GM23248 (cell line): Measurements from ENCODE around the gene SRGAP2B. TPM values are rescaled to one million over a fixed set of nuclear protein-coding genes. Genes with fewer than 3 reads are reported as not detected.
"Not testable (repeated sequence)": the region's sequence is repeated elsewhere in the genome, so short reads cannot be mapped to it uniquely, and the experiment has no call there.

ENCODE experiments used
- DNase-seq: peaks from one replicate; pipeline ENCODE4 v3.0.0-alpha.2; 2015
- H2AFZ ChIP-seq: fragments of 200-600 bp; sonication (generic); 2 replicates; pipeline ENCODE4 v1.6.1; 2016; ENCODE audit warnings: antibody characterized with exemption
- H3F3A ChIP-seq: fragments of 200-600 bp; sonication (generic); 2 replicates; pipeline ENCODE4 v1.6.1; 2016; ENCODE audit warnings: mild to moderate bottlenecking, antibody characterized with exemption, mixed run types; ENCODE audit not compliant: insufficient read depth
- H3K27ac ChIP-seq: fragments of 200-600 bp; sonication (generic); 2 replicates; pipeline ENCODE4 v1.5.1; 2016; ENCODE audit warnings: mild to moderate bottlenecking
- H3K27me3 ChIP-seq: fragments of 200-600 bp; sonication (generic); replicated peaks from 2 replicates; pipeline ENCODE4 v1.6.1; 2016; ENCODE audit warnings: mild to moderate bottlenecking; ENCODE audit not compliant: insufficient read depth
- H3K36me3 ChIP-seq: fragments of 200-600 bp; sonication (generic); 2 replicates; pipeline ENCODE4 v1.6.1; 2016; ENCODE audit warnings: low read depth, mild to moderate bottlenecking
- H3K4me1 ChIP-seq: fragments of 200-600 bp; sonication (generic); 2 replicates; pipeline ENCODE4 v1.6.1; 2016; ENCODE audit warnings: mild to moderate bottlenecking; ENCODE audit not compliant: insufficient read depth
- H3K4me2 ChIP-seq: fragments of 200-600 bp; sonication (generic); one replicate; pipeline ENCODE4 v1.6.1; 2016; ENCODE audit warnings: mild to moderate bottlenecking; ENCODE audit not compliant: unreplicated experiment
- H3K4me3 ChIP-seq: fragments of 200-600 bp; sonication (generic); 2 replicates; pipeline ENCODE4 v1.5.1; 2016; ENCODE audit warnings: mild to moderate bottlenecking
- H3K79me2 ChIP-seq: fragments of 200-600 bp; sonication (generic); 2 replicates; pipeline ENCODE4 v1.6.1; 2016; ENCODE audit warnings: mild to moderate bottlenecking; ENCODE audit not compliant: insufficient read depth
- H3K9ac ChIP-seq: fragments of 200-600 bp; sonication (generic); 2 replicates; pipeline ENCODE4 v1.6.1; 2016; ENCODE audit warnings: mild to moderate bottlenecking
- H3K9me2 ChIP-seq: fragments of 200-600 bp; sonication (generic); 2 replicates; pipeline ENCODE4 v1.6.1; 2016; ENCODE audit warnings: mixed run types, mild to moderate bottlenecking, moderate library complexity; ENCODE audit not compliant: insufficient read depth
- H3K9me3 ChIP-seq: fragments of 200-600 bp; sonication (generic); one replicate; pipeline ENCODE4 v1.6.1; 2017; ENCODE audit warnings: low read depth
- H4K20me1 ChIP-seq: fragments of 200-600 bp; sonication (generic); 2 replicates; pipeline ENCODE4 v1.6.0; 2016; ENCODE audit not compliant: insufficient read depth
- WGBS, 2 experiments: methylation state at CpG; one replicate each; pipeline ENCODE4 v1.1.6; 2015 to 2017; ENCODE audit warnings: low lambda C conversion rate in 2 of 2, low coverage in 1 of 2; ENCODE audit errors: missing lambda C conversion rate in 2 of 2; 5-methylcytosine and 5-hydroxymethylcytosine counted together
- in situ Hi-C: fragments of 300-500 bp; cut with MboI; formaldehyde crosslinking; loops from 2 replicates; pipeline ENCODE4 v1.15.0; 2020
- polyA plus RNA-seq: library from polyadenylated mRNA; unstranded; fragments of >200 nt; fragmentation: Nextera tagmentation; extraction: Ambion mirVana; gene quantifications from 2 replicates; pipeline ENCODE4 v1.2.1, GENCODE V29; 2016
- total RNA-seq: library from RNA; depleted of rRNA; stranded (reverse); fragments of >200 nt; shearing (Covaris generic); gene quantifications from 2 replicates; pipeline ENCODE4 v1.2.3, GENCODE V29; 2014

Gene SRGAP2B
- total and polyA plus RNA-seq, 2 experiments from 2014 or later: 12.8 to 16.1 TPM

- H3K9ac ChIP-seq, H3F3A ChIP-seq, H3K4me1 ChIP-seq, H4K20me1 ChIP-seq, H3K27ac ChIP-seq, H3K4me3 ChIP-seq, H2AFZ ChIP-seq, H3K4me2 ChIP-seq, H3K36me3 ChIP-seq, H3K9me3 ChIP-seq, in situ Hi-C loops, H3K9me2 ChIP-seq, H3K27me3 ChIP-seq, H3K79me2 ChIP-seq, DNase-seq: not testable (repeated sequence)
- 13 to 22% methylated on average over 1 to 2 of the region's 6 CpGs for WGBS, 2 experiments
Measured at GRCh38 chr1:144982802-144983525, 112.2 kb downstream of the SRGAP2B start.

GRCh38 chr1:144981157-144981556 is 114.0 kb downstream of the SRGAP2B start:
- H3K9me2 ChIP-seq, H3K36me3 ChIP-seq, H3K27me3 ChIP-seq, H3K79me2 ChIP-seq, in situ Hi-C loops, H3K4me3 ChIP-seq, H2AFZ ChIP-seq, H3K9ac ChIP-seq, H4K20me1 ChIP-seq, H3K27ac ChIP-seq, H3K9me3 ChIP-seq, H3F3A ChIP-seq, H3K4me1 ChIP-seq, DNase-seq, H3K4me2 ChIP-seq: not testable (repeated sequence)
- 100% methylated on average over 1 of the region's 4 CpGs for WGBS, 2 experiments

DNA sequence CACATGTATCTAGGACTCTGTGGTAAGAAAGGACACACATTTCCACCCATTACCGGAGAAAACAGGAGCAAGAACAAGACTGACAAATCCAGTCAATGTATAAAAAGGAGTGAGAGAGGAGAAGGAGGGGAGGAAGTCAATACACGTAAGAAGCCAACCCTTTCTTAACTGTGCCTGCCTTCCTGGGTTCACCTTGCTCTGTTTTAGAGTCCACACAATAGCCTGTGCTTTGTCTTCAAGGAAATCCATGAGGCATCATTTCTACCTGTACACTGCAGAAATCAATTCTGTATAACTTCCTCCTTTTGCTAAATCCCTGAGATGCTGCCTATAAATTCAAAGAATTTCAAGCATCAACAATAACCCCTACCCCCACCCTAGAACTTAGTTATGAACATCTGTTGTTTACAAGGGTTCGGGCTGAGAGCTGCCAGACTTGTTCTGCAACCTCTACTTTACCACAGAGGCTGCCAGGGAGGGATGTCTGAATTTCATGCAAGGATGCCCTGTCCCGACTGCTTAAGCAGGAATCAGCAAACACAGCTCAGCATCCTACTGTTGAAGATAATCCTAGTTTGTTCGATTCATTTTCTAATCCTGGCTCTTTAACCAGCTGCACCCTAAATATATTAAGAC is 115.0 kb downstream of the SRGAP2B start:
- H3K9me3 ChIP-seq, H3K4me3 ChIP-seq, H3K9me2 ChIP-seq, H3K36me3 ChIP-seq, H3K27me3 ChIP-seq, H4K20me1 ChIP-seq, H3F3A ChIP-seq, H3K4me2 ChIP-seq, H3K79me2 ChIP-seq, H3K27ac ChIP-seq, DNase-seq, H3K9ac ChIP-seq, H2AFZ ChIP-seq, in situ Hi-C loops, H3K4me1 ChIP-seq: not testable (repeated sequence)
- WGBS, 2 experiments: 38 to 51% methylated on average over 3 to 4 of the region's 5 CpGs

- in situ Hi-C loops, H3K9me3 ChIP-seq, H3K9me2 ChIP-seq, H3K79me2 ChIP-seq, DNase-seq, H3K4me1 ChIP-seq, H3K27ac ChIP-seq, H4K20me1 ChIP-seq, H3K4me3 ChIP-seq, H2AFZ ChIP-seq, H3K9ac ChIP-seq, H3K4me2 ChIP-seq, H3K27me3 ChIP-seq, H3F3A ChIP-seq, H3K36me3 ChIP-seq: not testable (repeated sequence)
- no CpG with 5 or more reads among the region's 2 CpGs for WGBS, 2 experiments
Measured at GRCh38 chr1:144977856-144978255, 117.3 kb downstream of the SRGAP2B start.

DNA sequence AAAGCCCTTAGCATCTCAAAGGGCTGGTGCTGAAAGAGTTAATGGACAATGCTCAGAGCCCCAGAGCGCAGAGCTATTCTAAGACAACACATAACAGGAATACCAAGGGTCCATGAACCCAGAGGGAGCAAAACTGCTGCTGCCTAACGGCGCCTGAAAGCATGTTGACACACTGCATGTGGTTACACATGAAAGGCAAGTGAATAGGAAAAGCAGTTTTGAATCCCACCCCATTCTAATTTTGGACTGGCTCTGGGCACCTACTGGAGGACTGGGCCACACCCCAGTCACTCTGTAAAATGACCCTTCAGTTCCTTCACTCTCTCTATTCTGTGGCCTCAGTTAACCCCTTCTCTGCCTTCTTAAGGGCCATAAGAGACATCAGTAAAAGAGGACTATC is 123.2 kb downstream of the SRGAP2B start:
- H2AFZ ChIP-seq, H3K9ac ChIP-seq, H4K20me1 ChIP-seq, H3K79me2 ChIP-seq, H3K36me3 ChIP-seq, H3K4me3 ChIP-seq, H3F3A ChIP-seq, H3K9me2 ChIP-seq, H3K4me2 ChIP-seq, in situ Hi-C loops, H3K4me1 ChIP-seq, H3K27me3 ChIP-seq, DNase-seq, H3K9me3 ChIP-seq, H3K27ac ChIP-seq: not testable (repeated sequence)
- WGBS, 2 experiments: no CpG with 5 or more reads among the region's 3 CpGs

DNA sequence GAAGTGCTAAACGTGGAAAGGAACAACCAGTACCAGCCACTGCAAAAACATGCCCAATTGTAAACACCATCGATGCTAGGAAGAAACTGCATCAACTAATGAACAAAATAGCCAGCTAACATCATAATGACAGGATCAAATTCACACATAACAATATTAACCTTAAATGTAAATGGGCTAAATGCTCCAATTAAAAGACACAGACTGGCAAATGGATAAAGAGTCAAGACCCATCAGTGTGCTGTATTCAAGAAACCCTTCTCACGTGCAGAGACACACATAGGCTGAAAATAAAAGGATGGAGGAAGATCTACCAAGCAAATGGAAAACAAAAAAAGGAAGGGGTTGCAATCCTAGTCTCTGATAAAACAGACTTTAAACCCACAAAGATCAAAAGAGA is 128.6 kb downstream of the SRGAP2B start:
- H3K4me2 ChIP-seq, H3K79me2 ChIP-seq, H3K9me2 ChIP-seq, H3K36me3 ChIP-seq, H3K4me1 ChIP-seq, H4K20me1 ChIP-seq, H3K27me3 ChIP-seq, H3K9me3 ChIP-seq, in situ Hi-C loops, H3K27ac ChIP-seq, H3K4me3 ChIP-seq, H2AFZ ChIP-seq, H3F3A ChIP-seq, H3K9ac ChIP-seq, DNase-seq: not testable (repeated sequence)
- WGBS, 2 experiments: 83 to 85% methylated on average over 3 of the region's 3 CpGs

DNA sequence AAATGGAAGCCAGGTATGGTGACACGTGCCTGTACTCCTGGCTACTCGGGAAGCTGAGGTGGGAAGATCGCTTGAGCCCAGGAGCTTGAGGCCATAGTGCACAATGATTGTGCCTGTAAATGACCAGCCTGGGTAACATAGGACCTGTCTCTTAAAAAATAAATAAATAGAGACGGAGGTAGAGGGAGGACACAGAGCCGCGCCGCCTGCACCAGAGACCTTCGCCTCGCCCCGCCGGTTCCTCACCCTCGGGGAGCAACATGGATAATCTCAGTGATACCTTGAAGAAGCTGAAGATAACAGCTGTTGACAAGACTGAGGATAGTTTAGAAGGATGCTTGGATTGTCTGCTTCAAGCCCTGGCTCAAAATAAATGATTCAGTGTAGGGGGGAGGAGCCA is 130.4 kb downstream of the SRGAP2B start:
- 96 to 100% methylated on average over 6 to 9 of the region's 12 CpGs for WGBS, 2 experiments
- H3K79me2 ChIP-seq, H3K4me3 ChIP-seq, H3K4me1 ChIP-seq, in situ Hi-C loops, H4K20me1 ChIP-seq, DNase-seq, H3K36me3 ChIP-seq, H3K9me2 ChIP-seq, H3K27ac ChIP-seq, H3K9me3 ChIP-seq, H3K27me3 ChIP-seq, H3K4me2 ChIP-seq, H3K9ac ChIP-seq, H3F3A ChIP-seq, H2AFZ ChIP-seq: not testable (repeated sequence)
